ENCODE data around the gene METTL22. TPM values are rescaled to one million over a fixed set of nuclear protein-coding genes. Genes with fewer than 3 reads are reported as not detected.

Gene METTL22
- total RNA-seq, 1 donor from 2014 or later: 87.9 TPM

DNA sequence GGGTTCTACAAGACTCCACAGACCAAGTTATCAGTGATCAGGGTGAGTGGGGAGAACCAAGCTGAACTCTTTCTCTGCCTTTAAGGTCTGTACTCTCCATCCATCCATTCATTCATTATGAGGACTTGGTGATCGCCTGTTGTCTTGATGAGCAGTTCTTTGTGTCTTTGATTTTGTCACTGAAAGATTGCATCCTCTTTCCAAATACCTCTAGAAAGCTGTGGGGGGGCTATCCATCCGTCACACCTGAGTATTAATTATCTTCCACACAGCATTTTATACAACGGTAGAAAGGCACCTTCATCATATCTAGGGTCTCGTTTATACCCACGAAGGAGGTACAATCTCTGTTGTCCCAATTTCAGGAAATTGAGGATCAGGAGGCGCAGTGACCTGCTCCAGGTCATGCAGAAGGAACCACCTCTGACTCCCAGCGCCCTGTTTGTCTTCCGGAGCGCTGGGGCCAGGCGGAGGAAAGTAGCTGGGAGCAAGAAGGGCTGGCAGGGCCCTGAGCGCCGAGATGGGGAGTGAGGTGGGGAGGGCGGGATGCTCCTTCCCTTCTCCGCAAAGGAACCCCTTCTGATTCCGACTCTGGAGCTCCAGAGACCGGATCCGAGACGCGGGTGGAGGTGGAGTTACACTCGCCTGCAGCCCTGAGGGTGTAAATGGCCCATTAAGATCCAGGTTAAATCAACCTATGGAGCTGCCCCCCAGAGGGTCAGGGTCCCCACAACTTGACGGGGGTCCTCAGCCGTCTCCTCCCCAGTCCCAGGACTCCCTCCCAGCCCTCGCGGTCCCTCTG, 52.3 kb downstream of the METTL22 start:
- Mint-ChIP-seq H3K36me3 (ENCODE audit: unreplicated experiment) (no peaks in the 10 kb centered on the region), H3K9me3 (ENCODE audit: unreplicated experiment) (no peaks in the 10 kb centered on the region), H3K4me1 (ENCODE audit: low read depth, unreplicated experiment) (peaks cover 11% of the 10 kb centered on the region), H3K27ac (ENCODE audit: unreplicated experiment) (no peak overlapping the region), H3K4me3 (ENCODE audit: unreplicated experiment) (peak overlapping the region; percentile 81), H3K27me3 (ENCODE audit: unreplicated experiment) (peaks cover 9% of the 10 kb centered on the region)
- no peak for DNase-seq
- TF ChIP-seq, protein P1, sequence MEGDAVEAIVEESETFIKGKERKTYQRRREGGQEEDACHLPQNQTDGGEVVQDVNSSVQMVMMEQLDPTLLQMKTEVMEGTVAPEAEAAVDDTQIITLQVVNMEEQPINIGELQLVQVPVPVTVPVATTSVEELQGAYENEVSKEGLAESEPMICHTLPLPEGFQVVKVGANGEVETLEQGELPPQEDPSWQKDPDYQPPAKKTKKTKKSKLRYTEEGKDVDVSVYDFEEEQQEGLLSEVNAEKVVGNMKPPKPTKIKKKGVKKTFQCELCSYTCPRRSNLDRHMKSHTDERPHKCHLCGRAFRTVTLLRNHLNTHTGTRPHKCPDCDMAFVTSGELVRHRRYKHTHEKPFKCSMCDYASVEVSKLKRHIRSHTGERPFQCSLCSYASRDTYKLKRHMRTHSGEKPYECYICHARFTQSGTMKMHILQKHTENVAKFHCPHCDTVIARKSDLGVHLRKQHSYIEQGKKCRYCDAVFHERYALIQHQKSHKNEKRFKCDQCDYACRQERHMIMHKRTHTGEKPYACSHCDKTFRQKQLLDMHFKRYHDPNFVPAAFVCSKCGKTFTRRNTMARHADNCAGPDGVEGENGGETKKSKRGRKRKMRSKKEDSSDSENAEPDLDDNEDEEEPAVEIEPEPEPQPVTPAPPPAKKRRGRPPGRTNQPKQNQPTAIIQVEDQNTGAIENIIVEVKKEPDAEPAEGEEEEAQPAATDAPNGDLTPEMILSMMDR (IDR thresholded peaks at IDR 0.05; ENCODE audit: partially characterized antibody, unreplicated experiment): no peak

DNA sequence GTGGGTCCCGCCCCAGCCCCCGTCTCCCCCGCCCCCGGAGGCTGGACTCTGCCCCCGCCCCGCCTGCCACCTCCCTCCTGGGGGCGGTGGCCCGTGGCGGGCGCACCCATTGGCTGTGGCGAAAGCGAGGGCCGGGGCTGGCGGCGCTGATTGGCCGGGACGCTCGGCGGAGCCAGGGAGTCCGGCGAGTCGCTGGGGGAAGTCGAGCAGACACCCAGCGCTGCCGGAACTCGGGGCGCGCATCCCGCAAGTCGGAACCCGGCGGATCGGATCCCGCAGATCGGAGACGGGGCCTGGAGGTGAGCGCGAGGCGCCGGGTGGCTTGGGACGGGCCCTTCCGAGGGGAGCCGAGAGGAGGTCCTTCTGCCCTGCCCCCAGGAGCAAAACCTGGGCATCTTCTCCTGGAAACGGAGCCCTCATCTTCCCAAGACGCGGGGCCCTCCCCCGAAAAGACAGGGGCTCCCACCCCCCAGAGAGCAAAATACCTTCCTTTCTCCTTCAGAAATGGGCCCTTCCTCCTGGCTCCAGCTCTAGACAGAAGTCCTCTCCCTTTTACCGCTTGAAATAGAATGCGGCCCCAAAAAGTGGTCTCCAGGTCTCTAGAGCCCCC, 53.0 kb downstream of the METTL22 start, which contains the start of gene ABAT:
ABAT (plus strand) TSS at position 205 of the 610 bp plus-strand sequence. CDS start 61,123 bp downstream, outside the sequence.
- H3K27me3 Mint-ChIP-seq (ENCODE audit: unreplicated experiment): peaks cover 9% of the 10 kb centered on the region
- TF ChIP-seq, protein P1 (IDR thresholded peaks at IDR 0.05; ENCODE audit: partially characterized antibody, unreplicated experiment): no peak
- no peak within 1 kb of the TSS for H3K27ac Mint-ChIP-seq (ENCODE audit: unreplicated experiment)
- H3K9me3 Mint-ChIP-seq (ENCODE audit: unreplicated experiment): no peaks in the 10 kb centered on the region
- peak; percentile 93 for DNase-seq
- peak within 1 kb of the TSS; percentile 93 for H3K4me3 Mint-ChIP-seq (ENCODE audit: unreplicated experiment)
- peaks cover 11% of the 10 kb centered on the region for H3K4me1 Mint-ChIP-seq (ENCODE audit: low read depth, unreplicated experiment)
- H3K36me3 Mint-ChIP-seq (ENCODE audit: unreplicated experiment): no peaks in the 10 kb centered on the region

DNA sequence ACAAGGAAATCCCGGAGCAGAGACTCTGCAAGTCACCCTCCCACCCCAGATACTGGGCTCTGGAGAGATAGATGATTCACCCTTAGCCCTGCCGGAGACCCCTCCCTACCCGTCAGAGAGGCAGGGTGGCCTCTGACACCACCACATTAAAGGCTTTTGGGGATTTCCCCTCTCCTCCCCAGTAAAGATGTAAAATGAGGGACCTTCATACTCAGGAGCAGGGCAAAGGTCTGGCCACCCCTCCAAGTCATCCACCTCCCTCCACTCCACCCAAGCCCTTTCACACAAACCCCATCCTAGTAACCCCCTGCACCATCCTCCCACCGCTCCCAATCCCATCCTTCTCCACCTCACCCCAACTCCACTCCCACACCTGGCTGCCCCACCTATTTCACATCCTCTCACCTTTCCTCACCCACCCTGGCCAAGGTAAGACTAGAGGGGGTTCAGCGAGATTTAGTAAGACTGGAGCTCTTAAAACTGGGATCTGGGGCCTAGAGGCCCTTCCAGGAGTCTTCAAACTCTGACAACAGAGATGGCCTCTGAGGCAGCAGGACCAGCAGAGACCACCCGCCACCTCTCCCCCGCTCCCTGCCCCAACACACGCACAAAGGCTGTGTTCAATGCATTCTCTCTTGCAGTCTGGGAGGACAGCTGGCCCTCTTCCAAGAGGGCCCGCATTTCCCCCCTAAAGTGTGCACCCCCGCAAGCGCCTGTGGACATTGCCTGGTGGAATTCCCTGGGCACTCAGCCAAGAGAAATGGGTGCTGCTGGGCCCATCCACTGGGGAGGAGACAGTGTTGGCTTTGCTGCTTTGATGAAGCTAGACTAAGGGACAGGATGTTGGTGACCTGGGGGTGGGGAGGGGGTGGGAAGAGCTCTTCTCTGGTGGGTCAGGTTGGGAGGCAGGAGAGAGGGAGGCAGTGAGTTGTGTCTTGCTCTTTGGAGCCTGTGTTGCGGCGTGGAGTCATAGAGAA, 54.0 kb downstream of the METTL22 start:
- H3K27me3 Mint-ChIP-seq (ENCODE audit: unreplicated experiment): peaks cover 10% of the 10 kb centered on the region
- H3K4me1 Mint-ChIP-seq (ENCODE audit: low read depth, unreplicated experiment): peaks cover 11% of the 10 kb centered on the region
- H3K9me3 Mint-ChIP-seq (ENCODE audit: unreplicated experiment): no peaks in the 10 kb centered on the region
- no peak overlapping the region for H3K27ac Mint-ChIP-seq (ENCODE audit: unreplicated experiment)
- peak overlapping the region; percentile 93 for H3K4me3 Mint-ChIP-seq (ENCODE audit: unreplicated experiment)
- DNase-seq: no peak
- H3K36me3 Mint-ChIP-seq (ENCODE audit: unreplicated experiment): peaks cover 5% of the 10 kb centered on the region
- TF ChIP-seq, protein P1 (IDR thresholded peaks at IDR 0.05; ENCODE audit: partially characterized antibody, unreplicated experiment): no peak

DNA sequence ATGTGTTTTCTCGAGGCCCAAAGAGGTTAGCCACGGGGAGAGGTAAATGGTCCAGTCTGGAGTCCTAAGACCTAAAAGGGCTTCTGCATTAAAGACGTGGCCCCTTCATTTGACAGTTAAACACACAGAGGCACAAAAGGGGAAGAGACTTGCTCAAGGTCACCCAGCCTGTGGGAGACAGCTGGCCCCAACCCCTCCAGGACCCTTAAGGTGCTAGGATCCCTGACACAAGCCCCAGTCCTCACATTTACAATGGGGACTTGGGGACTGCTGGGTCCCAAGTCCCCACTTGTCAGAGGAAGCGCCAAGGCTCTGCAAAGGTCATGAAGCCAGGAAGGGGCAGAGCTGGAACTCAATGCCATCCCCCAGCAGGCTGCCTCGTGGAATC, 54.7 kb downstream of the METTL22 start:
- no peak for DNase-seq
- Mint-ChIP-seq H3K4me1 (ENCODE audit: low read depth, unreplicated experiment) (peaks cover 11% of the 10 kb centered on the region), H3K27ac (ENCODE audit: unreplicated experiment) (no peak overlapping the region), H3K36me3 (ENCODE audit: unreplicated experiment) (peaks cover 5% of the 10 kb centered on the region), H3K27me3 (ENCODE audit: unreplicated experiment) (peaks cover 10% of the 10 kb centered on the region), H3K9me3 (ENCODE audit: unreplicated experiment) (no peaks in the 10 kb centered on the region), H3K4me3 (ENCODE audit: unreplicated experiment) (peak overlapping the region; percentile 93)
- TF ChIP-seq, protein P1 (IDR thresholded peaks at IDR 0.05; ENCODE audit: partially characterized antibody, unreplicated experiment): no peak
